NCI-H187 (cell line): Measurements from ENCODE around the gene RAD51B.
A peak's percentile ranks its signal among the peaks of the same experiment; 100 is the strongest.

Source experiments
- DNase-seq, 2 experiments: peaks; one replicate each; lab custom pipeline; 2025; lab: John Stamatoyannopoulos, UW

Gene RAD51B

DNA sequence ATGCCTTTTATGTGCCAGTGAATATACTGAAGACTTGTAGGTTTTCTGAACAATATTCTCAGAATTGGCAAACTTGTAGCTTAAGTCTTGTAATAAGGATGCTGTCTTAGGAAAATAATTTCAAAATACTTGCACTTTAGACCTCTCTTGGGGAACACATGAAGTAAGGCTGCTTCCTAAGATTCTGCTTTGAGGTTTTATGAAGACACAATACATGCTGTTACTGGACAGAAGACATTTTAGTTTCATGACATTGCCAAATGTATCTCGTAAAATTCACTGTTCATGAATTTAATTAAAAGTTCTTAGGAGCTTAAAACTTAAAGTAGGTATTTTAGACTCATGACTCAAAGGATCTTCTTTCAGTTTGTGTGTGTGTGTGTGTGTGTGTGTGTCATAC, 80.7 kb downstream of the RAD51B start:
- DNase-seq, result no peak

DNA sequence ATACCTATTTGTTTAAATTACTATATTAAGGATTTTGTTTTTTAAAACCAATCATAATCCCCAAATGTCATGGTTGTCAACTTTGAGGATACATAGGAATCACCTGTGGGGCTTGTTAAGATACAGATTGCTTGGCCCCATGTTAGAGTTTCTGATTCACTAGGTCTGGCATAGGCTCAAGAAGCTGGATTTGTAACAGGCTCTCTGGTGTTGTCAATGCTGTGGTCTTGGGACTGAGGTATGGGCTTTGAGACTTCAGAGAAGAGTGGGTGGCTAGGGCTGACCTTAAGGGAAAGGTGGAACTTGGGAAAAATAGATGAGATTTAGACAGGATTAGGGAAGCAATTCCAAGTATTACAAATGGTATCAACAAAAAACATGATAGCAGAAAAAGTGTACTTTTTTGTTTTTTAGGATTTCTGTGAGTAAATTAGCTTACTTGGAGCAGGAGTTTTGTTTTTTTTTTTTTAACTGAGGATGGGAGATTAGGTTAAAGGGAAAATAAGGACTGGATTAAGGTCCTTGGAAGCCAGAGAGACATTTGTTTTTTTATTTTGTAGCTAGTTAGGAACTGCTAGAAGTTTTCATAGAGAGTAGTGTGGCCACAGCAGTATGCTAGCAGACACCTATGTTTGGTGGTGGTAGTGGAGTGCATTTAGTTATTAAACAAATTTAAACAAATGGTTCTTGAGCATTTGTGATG, 88.6 kb downstream of the RAD51B start:
- DNase-seq, result no peak

DNA sequence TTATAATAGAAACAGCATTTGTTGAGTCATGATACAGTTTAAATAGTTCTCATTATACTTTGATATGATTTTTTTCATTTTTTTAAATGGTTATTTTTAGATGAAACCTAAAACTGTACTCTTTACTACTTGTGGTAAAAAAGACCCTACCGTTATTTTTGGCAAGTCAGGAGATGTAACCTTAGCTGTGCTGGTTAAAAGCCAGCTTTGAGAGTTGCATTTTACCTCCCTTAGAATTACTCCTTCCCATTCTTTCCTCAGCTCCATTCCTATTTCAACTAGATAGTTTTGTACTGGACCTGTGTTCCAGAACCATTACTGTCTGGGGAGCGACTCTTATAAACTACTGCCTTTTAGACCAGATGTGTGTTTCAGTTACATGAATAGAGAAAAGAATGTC, 92.0 kb downstream of the RAD51B start:
- no peak for DNase-seq

DNA sequence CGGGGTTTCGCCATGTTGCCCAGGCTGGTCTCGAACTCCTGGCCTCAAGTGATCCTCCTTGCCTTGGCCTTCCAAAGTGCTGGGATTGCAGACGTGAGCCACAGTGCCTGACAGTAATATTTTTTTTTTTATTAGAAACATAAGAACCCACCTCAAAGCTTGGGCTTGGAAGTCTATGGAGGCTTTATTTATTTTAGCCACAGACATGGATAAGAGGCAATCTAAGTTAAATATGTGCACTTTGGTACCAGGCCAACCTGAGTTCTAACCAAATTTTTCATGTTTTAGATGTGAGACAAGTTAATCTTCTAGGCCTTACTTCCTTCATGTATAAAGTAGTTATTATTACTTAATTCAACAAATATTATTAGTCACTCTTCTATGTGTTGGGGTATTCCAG, 96.9 kb downstream of the RAD51B start:
- DNase-seq, result no peak

DNA sequence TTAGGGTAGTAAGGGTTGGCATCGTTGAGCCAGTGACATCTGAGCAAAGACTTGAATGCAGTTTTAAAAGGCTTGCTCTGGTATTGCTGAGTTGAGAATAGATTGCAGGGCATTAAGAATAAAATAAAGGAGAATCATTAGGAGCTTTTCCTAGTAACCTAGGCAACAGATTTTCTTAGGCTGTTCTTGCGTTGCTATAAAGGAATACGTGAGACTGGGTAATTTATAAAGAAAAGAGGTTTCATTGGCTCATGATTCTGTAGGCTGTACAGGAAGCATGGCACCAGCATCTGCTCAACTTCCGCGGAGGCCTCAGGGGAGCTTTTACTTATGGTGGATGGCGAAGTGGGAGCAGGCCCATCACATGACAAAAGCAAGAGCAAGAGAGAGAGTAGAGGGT, 97.4 kb downstream of the RAD51B start:
- peak; percentile 43 to 74 for DNase-seq

DNA sequence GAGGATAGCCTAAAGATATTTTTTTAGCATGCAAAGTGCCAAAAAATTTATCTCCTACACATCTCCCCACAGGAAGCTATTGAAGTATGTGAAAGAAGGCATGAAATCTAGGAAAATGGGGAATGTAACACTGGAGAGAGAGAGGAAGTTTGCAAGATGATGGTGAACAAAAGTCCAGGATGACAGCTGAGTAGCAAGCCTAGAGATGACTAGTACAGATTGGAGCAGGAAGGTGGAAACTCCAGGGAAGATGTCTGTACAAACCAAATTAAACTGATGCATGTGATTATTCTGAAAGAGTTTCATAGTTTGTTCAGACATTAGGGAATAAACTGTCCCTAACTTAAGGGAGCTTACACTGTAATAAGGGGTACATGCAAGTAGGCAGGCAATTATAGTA, 99.3 kb downstream of the RAD51B start:
- no peak for DNase-seq

DNA sequence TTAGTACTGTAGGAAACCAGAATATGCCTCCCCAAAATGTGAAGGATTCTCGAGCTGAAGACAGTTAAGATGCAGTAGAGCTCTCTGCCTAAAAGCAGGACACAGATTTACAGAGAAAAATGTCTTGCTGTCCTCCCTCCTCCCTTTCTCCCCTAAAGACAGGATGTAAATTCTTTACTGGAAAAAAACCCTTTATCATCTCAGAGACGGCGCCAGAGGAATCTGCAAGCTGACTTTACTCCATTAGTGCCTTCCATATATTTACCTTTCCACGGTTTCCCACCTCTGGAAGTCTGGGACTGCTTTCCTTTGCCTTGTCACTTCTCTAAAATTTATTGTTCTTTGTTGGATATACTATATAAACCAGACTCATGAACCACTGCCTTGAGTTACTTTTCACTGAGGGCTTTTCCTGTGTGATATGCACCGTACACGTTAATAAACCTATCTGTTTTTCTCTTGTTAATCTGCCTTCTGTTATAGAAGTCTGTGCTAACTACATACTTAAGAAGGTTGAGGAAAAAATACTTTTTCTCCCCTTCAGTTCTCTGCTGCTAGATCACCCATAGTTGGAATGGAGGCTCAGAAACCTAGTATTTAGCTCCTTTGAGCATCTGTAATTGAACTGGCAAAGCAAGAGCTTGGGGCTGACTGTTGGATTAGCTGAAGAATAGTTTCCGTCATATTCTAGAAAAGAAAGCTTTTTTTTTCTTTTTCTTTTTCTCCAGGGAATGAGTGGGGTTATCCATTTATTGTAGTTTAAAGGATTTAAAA, 99.9 kb downstream of the RAD51B start:
- no peak for DNase-seq

DNA sequence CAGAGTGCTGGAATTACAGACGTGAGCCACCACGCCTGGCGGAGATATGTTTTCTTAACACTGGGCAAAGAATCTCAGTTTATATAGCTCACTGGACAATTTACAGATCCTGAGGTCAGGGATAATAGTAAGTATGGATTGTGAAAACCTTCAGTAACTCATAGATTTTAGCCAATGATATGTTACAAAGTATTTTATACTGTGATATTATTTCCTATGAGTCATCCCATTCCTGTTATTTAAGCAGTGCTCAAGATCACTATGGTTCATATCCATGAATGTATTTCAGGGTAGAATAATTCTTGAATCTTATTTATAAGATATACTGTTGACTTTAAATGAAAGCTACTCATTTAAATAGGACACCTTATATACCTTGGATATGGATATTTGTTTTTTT, 107.2 kb downstream of the RAD51B start:
- no peak for DNase-seq

DNA sequence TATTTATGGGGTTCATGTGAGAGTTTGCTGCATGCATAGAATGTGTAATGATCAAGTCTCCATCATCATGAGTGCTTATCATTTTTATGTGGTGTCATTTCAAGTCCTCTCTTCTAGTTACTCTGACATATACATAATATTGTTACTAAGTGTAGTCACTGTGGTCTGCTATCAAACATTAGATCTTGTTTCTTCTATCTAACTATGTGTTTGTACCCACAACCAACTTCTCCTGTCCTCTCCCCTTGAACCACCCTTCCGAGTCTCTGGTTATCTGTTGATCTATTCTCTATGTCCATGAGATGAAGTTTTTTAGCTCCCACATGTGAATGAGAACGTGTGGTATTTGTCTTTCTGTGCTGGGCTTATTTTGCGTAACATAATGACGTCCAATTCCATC, 107.7 kb downstream of the RAD51B start:
- DNase-seq, result no peak

DNA sequence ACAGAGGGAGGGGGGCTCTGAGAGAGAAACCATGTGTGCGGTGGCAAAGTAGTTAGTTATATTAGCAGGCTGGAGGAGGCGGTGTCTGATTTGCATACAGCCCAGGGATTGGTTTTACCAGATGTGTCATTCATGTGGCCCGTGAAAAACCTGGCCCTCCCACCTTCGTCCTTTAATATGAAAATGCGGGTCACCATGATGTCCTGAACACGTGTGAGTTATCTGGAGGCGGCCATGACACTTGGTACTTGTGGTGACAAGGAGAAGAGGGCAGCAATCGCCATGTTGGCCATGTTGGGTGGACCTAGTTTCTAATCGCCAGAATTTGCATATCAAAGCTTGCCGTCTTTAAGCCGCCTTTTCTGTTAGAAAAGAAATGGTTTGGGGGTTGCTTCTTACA, 108.8 kb downstream of the RAD51B start:
- DNase-seq, result no peak

DNA sequence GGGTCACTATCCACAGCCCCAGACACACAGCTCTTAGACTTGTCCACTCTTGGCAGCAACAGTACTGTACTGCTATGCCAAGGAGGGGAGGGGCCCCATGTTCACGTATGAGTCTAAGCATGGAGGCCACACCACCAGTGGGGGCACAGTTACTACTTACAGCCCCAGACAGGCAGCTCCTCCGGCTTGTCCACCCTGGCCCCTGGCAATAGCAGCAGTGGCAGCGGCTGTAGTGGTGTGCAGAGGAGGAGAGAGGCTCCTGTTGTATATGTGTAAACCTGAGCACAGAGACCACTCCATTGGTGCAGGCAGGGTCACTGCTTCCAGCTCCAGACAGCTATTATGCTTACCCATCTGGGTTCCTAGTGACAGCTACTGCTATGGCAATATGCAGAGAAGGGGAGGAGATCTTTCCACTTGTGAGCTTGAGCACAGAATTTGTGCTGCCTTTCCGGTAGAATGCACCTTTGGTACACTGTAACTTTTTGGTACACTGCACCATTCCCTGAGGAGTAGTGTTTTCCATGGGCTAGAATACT, 113.2 kb downstream of the RAD51B start:
- DNase-seq, result no peak

DNA sequence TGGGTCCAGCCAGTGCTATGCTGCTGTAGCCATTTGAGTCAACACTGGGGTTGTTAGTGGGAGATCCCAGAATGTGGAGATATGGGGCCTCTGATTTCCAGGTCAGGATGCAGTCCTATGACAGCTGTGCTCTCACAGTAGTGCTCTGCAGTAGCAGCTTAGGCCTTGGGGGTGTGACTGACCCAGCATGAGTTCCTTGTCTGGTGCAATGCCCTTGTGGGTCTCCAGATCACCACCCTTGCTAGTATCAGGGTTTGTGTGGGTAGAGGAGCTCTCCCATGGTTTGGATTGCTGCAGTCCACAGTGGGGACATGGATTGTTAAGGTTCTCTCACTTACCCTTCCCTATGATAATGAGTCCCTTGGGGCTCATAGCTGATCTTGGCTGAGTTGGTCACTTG, 113.7 kb downstream of the RAD51B start:
- DNase-seq, result no peak

DNA sequence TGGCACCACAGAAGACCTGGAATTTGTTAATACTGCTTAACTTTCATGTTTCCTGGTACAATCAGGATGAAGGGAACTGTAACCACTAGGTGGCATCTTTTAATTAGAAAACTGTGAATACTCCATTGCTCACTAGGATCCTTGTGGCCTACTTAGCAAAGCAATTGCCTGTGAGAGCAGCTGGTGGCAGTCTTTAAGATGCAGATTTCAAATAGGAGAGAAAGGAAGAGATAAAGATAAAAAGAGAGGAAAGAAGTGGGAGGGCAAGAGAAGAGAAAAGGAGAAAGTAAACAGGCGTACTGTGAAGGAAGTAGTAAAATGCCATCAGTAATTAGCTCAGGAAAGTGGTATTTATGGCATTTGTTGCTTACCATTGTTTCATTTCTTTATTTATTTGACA, 114.5 kb downstream of the RAD51B start:
- DNase-seq, result peak in 1 of 2 experiments; percentile 45

DNA sequence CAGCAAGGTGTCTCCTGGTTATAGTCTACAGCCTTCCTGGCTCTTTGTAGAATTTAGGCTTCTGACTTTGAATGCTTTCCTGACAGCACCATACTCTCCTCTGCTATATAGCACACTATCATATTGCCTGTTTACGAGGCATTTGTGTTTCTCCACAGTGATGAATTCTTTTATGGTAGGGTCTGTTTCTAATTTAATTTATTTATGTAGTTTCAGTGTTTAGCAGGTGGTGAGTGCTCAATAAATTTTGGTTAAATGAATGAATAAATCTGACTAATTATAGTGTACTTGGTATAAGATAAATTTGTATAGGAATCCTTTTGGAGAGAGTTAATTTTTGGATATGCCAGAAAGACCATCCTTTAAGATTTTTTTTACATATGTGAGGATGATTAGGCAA, 115.3 kb downstream of the RAD51B start:
- DNase-seq, result no peak

DNA sequence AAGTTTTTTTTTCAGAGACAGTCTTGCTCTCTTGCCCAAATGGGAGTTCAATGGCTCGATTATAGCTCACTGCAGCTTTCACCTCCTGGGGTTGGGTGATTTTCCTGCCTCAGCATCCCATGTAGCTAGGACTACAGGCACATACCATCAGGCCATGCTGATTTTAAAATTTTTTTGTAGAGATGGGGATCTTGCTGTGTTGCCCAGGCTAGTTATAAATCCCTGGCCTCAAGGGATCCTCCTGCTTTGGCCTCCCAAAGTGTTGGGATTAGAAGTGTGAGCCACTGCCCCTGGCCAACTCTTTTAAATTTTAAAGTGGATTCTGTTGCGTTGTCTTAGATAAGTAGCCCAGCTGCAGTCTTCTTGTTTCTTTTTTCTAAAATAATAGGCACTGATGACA, 115.8 kb downstream of the RAD51B start:
- no peak for DNase-seq

DNA sequence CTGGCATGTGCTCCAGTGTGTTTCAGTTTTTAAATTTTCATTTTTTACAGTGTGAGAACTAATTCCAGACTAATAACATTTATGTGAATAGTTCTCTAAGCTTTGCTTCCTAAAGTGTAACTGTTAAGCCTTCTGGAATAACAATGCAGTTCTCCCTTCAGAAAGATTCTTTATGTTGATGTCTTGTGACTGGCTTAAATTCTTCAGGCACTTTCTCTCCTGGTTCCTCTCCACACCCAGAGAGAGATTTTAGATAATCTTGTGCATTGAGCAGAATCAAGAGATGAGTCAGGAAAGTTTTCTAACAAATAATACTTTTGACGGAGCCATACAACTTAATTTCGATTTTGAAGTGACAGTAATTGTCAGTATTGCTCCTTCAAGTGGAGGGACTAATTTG, 118.5 kb downstream of the RAD51B start:
- DNase-seq, result no peak

DNA sequence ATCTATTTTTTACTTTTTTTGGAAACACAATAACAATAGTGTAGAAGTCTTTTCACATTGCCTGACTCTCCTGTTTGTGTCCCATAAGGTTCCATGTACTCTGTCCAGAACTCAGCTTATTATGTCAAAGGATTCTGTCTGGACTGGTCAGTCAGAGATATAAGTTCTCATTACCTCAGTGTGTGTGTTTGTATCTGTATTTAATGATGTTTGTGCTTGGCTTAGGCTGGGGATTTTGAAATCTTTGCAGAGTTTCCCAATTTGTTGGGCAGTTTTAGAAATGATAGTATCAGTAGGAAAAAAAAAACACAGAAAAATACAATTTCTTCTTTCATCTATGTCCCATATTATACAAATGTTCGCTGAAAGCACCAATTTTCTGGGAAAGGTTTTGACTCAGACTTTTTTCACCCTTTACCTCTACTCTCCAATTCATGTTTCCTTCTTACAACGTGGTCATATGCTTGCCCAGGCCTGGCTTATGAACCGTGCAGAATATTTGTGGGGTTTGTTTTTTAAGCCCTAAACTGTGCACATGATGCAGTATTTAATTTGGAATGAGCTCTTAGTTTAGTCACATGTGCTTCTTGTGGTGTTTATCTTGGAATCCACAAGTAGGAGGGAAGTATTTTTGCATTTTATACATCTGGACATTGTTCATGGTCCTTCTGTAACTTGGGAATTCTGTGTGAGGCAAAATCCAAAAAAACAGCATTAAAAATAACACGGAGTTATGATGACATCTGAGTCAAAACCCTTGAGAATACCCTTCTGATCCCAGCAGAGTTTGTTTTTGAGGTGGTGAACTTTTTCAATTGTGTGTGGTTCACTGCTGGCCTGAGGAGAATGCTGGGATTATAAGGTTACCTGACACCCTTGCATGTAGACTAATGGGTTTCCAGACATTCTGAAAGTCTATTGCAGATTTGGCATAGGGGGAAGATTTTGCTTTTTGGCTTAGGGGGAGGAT, 121.2 kb downstream of the RAD51B start:
- DNase-seq, result no peak

DNA sequence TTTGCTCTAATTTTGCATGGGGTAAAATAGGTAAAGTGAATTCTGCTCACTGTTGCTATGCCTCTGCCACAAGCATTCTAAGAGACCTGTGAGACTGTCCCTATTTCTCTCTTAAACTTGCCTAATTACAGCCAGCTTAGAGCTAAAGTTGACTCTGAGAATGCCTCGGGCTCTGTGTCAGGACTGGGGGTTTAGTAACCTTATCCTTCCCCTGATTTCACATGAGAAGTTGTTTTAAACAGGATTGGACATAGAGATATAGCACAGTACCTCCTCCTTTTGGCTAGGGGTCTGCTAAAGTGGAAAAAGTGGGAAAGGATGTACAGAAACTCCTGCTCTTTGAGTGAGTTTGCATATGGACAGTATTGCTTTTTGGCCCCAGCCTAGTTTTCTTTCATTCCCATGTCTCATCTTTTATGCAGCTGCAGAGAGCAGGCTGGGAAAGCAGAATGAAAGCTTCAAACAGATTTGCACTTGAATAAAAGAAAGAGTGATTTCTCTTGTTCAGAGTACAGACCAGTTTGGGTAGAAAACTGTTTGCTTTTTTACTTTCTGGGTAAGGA, 122.0 kb downstream of the RAD51B start:
- no peak for DNase-seq

DNA sequence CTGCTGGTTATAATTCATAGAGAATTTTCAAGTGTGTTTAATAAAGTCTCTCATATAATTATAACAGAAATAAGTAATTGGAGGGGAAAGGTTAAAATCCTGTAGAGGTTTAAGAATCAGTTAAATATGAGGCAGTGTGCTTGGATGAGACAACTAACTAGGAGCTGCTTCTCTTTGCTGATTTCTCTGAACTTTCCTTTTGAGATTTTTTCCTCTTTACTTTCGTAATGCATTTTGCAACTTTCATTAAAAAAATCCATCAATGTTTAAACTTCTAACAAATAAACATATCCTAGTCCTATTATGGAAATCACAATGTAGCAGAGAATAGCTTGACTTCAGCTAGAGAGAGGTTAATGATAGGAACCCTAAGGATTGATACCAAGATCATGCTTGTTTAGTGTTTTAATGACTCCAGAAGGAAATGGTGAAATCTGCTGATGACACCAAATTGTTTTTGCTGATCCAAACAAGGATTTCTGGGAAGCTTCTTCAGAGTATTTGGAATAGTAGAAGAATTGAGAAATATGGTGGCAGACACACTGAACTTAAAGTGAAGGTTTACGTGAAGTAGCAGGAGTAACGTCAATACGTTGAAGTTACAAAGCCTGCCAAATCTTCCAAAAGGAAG, 122.6 kb downstream of the RAD51B start:
- DNase-seq, result no peak

DNA sequence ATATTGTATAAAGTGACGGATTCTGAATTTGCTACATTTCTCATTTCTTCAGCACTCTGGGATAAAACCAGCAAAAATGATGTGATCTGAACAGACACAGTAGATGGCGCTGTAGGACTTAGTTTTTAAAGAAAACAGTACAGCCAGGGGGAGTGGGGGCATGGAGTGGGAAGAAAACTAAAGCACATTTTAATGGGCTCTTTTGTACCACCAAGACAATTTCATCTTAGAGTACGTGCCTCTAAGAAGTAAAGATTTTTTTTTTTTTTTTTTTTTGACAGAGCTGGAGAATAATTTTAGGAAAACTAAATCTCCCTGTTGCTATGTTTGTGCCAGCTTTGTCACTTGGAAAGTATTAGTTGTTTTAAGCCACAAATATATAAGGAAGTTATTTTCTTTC, 124.4 kb downstream of the RAD51B start:
- DNase-seq, result peak in 1 of 2 experiments; percentile 61

DNA sequence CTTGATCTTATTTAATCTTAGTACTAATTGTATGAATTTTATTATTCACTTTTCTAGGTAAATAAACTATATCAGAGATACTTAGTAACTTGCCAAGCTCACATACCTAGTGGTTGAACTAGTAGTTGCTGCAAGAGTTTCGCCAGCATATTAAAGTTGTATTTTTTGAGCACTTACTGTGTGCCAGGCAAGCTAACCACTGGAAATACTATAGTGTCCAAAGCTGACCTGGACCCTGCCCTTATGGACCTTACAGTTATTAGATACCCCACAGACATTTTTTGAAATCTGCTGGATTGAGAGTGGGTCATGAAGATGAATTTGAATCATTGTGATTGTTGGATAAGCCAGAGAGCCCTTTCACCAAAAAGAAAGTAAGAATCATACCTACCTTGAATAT, 125.0 kb downstream of the RAD51B start:
- no peak for DNase-seq

DNA sequence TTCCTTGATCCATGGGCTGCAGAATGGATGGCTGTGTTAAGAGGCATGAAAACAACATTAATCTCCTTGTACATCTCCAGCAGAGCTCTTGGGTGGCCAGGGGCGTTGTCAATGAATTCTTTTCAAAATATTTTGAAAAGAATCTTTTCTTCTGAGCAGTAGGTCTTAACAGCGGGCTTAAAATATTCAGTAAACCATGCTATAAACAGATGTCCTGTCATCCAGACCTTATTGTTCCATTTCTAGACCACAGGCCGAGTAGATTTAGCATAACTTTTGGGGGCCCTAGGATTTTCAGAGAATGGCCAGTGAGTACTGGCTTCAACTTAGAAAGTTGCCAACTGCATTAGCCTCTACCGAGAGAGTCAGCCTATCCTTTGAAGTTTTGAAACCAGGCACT, 130.2 kb downstream of the RAD51B start:
- no peak for DNase-seq
